ENCODE data around the gene OPRM1. TPM values are rescaled to one million over a fixed set of nuclear protein-coding genes. Genes with fewer than 3 reads are reported as not detected.

The OPRM1 gene
- total and polyA plus RNA-seq, 2 donors (not counting 1 experiment from before 2014, with no cell fraction given), result not detected

- Mint-ChIP-seq H3K27me3 (no peaks in the 10 kb centered on the region), H3K27ac (no peak overlapping the region), H3K4me1 (no peaks in the 10 kb centered on the region), H3K4me3 (no peak overlapping the region), H3K9me3 (ENCODE audit: insufficient read depth) (no peaks in the 10 kb centered on the region)
- TF ChIP-seq CTCF (IDR thresholded peaks at IDR 0.05) (no peak), EZH2 (IDR thresholded peaks at IDR 0.05; ENCODE audit: borderline replicate concordance, insufficient read depth, low read depth, low read length, poor library complexity, severe bottlenecking) (no peak)
- H3K27ac ChIP-seq (ENCODE audit: low read length in 2 of 2), result no peak overlapping the region
- intact Hi-C loops (cut with micrococcal nuclease), result no loop called here
- H2AFZ ChIP-seq (ENCODE audit: insufficient read depth, low read depth, low read length, poor library complexity, severe bottlenecking), result no peak overlapping the region
- CTCF ChIA-PET, result no interaction called here
- H3K4me1 ChIP-seq (ENCODE audit: control insufficient read depth in 2 of 2, insufficient read depth in 2 of 2, low read length in 2 of 2), result no peaks in the 10 kb centered on the region
- H3K79me2 ChIP-seq (ENCODE audit: control insufficient read depth, insufficient read depth, low read length), result no peaks in the 10 kb centered on the region
- H3K4me3 ChIP-seq (ENCODE audit: control extremely low read depth in 1 of 5, extremely low read depth in 1 of 5, insufficient read depth in 1 of 5, low read depth in 2 of 5, low read length in 4 of 5), result no peak overlapping the region
- H3K9ac ChIP-seq (ENCODE audit: low read length), result no peak overlapping the region
- H3K36me3 ChIP-seq (replicated peaks in 1 of 2; ENCODE audit: control extremely low read depth in 1 of 2, control insufficient read depth in 1 of 2, extremely low read depth in 1 of 2, insufficient read depth in 2 of 2, low read length in 1 of 2), result no peaks in the 10 kb centered on the region
- H3K4me2 ChIP-seq (replicated peaks; ENCODE audit: low read depth, low read length, poor library complexity, severe bottlenecking), result no peak overlapping the region
- POLR2A ChIA-PET, result no interaction called here
- no peaks in the 10 kb centered on the region for H3K27me3 ChIP-seq (replicated peaks in 1 of 4; ENCODE audit: control extremely low read depth in 1 of 4, control insufficient read depth in 3 of 4, insufficient read depth in 4 of 4, low read length in 3 of 4)
- no peaks in the 10 kb centered on the region for H4K20me1 ChIP-seq (ENCODE audit: control insufficient read depth, insufficient read depth, low read length, poor library complexity, severe bottlenecking)
- no peaks in the 10 kb centered on the region for H3K9me3 ChIP-seq (ENCODE audit: control extremely low read depth in 1 of 3, control insufficient read depth in 2 of 3, insufficient read depth in 1 of 3, low read length in 2 of 3)
- ATAC-seq (ENCODE audit: low read depth), result no peak
- no CpG with 5 or more reads among the region's 5 CpGs for WGBS (ENCODE audit: insufficient coverage)
- DNase-seq, result no peak
These were observed 140.4 kb downstream of the OPRM1 start for GRCh38 chr6:154179434-154179833.

GRCh38 chr6:154187203-154187602, 148.2 kb downstream of the OPRM1 start:
- H3K27ac Mint-ChIP-seq, result no peak overlapping the region

More at GRCh38 chr6:154187203-154187602, 148.2 kb downstream of the OPRM1 start:
- Mint-ChIP-seq H3K27me3 (no peaks in the 10 kb centered on the region), H3K4me3 (no peak overlapping the region), H3K4me1 (no peaks in the 10 kb centered on the region), H3K9me3 (ENCODE audit: insufficient read depth) (no peaks in the 10 kb centered on the region)
- intact Hi-C loops (cut with micrococcal nuclease), result no loop called here
- ChIA-PET POLR2A (no interaction called here), CTCF (no interaction called here)
- Histone ChIP-seq H3K79me2 (ENCODE audit: control insufficient read depth, insufficient read depth, low read length) (no peaks in the 10 kb centered on the region), H4K20me1 (ENCODE audit: control insufficient read depth, insufficient read depth, low read length, poor library complexity, severe bottlenecking) (no peaks in the 10 kb centered on the region), H3K9ac (ENCODE audit: low read length) (no peak overlapping the region), H3K9me3 (ENCODE audit: control extremely low read depth in 1 of 3, control insufficient read depth in 2 of 3, insufficient read depth in 1 of 3, low read length in 2 of 3) (no peaks in the 10 kb centered on the region), H3K4me3 (ENCODE audit: control extremely low read depth in 1 of 5, extremely low read depth in 1 of 5, insufficient read depth in 1 of 5, low read depth in 2 of 5, low read length in 4 of 5) (no peak overlapping the region), H3K27me3 (replicated peaks in 1 of 4; ENCODE audit: control extremely low read depth in 1 of 4, control insufficient read depth in 3 of 4, insufficient read depth in 4 of 4, low read length in 3 of 4) (no peaks in the 10 kb centered on the region), H3K27ac (ENCODE audit: low read length in 2 of 2) (no peak overlapping the region), H3K36me3 (replicated peaks in 1 of 2; ENCODE audit: control extremely low read depth in 1 of 2, control insufficient read depth in 1 of 2, extremely low read depth in 1 of 2, insufficient read depth in 2 of 2, low read length in 1 of 2) (no peaks in the 10 kb centered on the region), H3K4me2 (replicated peaks; ENCODE audit: low read depth, low read length, poor library complexity, severe bottlenecking) (no peak overlapping the region), H2AFZ (ENCODE audit: insufficient read depth, low read depth, low read length, poor library complexity, severe bottlenecking) (no peak overlapping the region), H3K4me1 (ENCODE audit: control insufficient read depth in 2 of 2, insufficient read depth in 2 of 2, low read length in 2 of 2) (no peaks in the 10 kb centered on the region)
- TF ChIP-seq EZH2 (IDR thresholded peaks at IDR 0.05; ENCODE audit: borderline replicate concordance, insufficient read depth, low read depth, low read length, poor library complexity, severe bottlenecking) (no peak), CTCF (IDR thresholded peaks at IDR 0.05) (no peak)
- DNase-seq, result no peak
- no CpG with 5 or more reads among the region's 3 CpGs for WGBS (ENCODE audit: insufficient coverage)
- no peak for ATAC-seq (ENCODE audit: low read depth)
